Neural cell (in vitro differentiated cells): ENCODE results near the gene CABLES2. TPM values are rescaled to one million over a fixed set of nuclear protein-coding genes. Genes with fewer than 3 reads are reported as not detected.

Source experiments
- H2AFZ ChIP-seq: fragments of 200-600, 300-800 bp; sonication (generic), shearing (Covaris generic); 2 replicates; pipeline ENCODE4 v1.6.0; 2014; ENCODE audit warnings: low read depth, mild to moderate bottlenecking, antibody characterized with exemption, low read length, moderate library complexity
- H3F3A ChIP-seq: fragments of 200-600 bp; shearing (Covaris generic); 2 replicates; pipeline ENCODE4 v1.6.1; 2016; ENCODE audit warnings: mild to moderate bottlenecking, moderate library complexity, mixed read lengths, antibody characterized with exemption, low read length; ENCODE audit not compliant: insufficient read depth, poor library complexity, severe bottlenecking
- H3K27ac ChIP-seq: fragments of 200-600, 300-800 bp; sonication (generic), shearing (Covaris generic); 2 replicates; pipeline ENCODE4 v1.5.1; 2014; ENCODE audit warnings: mild to moderate bottlenecking, low read length, moderate library complexity
- H3K27me3 ChIP-seq: fragments of 300-800, 200-600 bp; sonication (generic), shearing (Covaris generic); 2 replicates; pipeline ENCODE4 v1.6.0; 2014; ENCODE audit warnings: mild to moderate bottlenecking, low read depth, low read length, moderate library complexity; ENCODE audit not compliant: insufficient read depth
- H3K36me3 ChIP-seq: fragments of 300-800, 200-600 bp; sonication (generic), shearing (Covaris generic); 2 replicates; pipeline ENCODE4 v1.5.1; 2014; ENCODE audit warnings: mild to moderate bottlenecking, antibody characterized with exemption, low read length, moderate library complexity; ENCODE audit not compliant: insufficient read depth
- H3K4me2 ChIP-seq: fragments of 300-800, 200-600 bp; sonication (generic), shearing (Covaris generic); 2 replicates; pipeline ENCODE4 v1.6.0; 2014; ENCODE audit warnings: mild to moderate bottlenecking, low read length
- H3K4me3 ChIP-seq: fragments of 300-800, 200-600 bp; sonication (generic), shearing (Covaris generic); 2 replicates; pipeline ENCODE4 v1.5.1; 2014; ENCODE audit warnings: mild to moderate bottlenecking, low read length, moderate library complexity
- H3K79me2 ChIP-seq: fragments of 200-600 bp; shearing (Covaris generic); replicated peaks from 2 replicates; pipeline ENCODE4 v1.6.0; 2014; ENCODE audit warnings: mild to moderate bottlenecking, low read length, moderate library complexity; ENCODE audit not compliant: insufficient read depth
- H3K9ac ChIP-seq: fragments of 300-800, 200-600 bp; sonication (generic), shearing (Covaris generic); 2 replicates; pipeline ENCODE4 v1.6.1; 2016; ENCODE audit warnings: mild to moderate bottlenecking, low read length, mixed read lengths
- H3K9me2 ChIP-seq: fragments of 200-600 bp; shearing (Covaris generic); 2 replicates; pipeline ENCODE4 v1.6.1; 2016; ENCODE audit warnings: mild to moderate bottlenecking, low read length, mixed read lengths; ENCODE audit not compliant: insufficient read depth
- H3K9me3 ChIP-seq: fragments of 200-600, 300-800 bp; sonication (generic), shearing (Covaris generic); 2 replicates; pipeline ENCODE4 v1.6.1; 2016; ENCODE audit warnings: mild to moderate bottlenecking, mixed run types, low read length, moderate library complexity, mixed read lengths
- H4K20me1 ChIP-seq: fragments of 200-600 bp; shearing (Covaris generic); 2 replicates; pipeline ENCODE4 v1.6.1; 2016; ENCODE audit warnings: mild to moderate bottlenecking, mixed run types; ENCODE audit not compliant: insufficient read depth
- CTCF ChIP-seq: fragments of 450-650 bp; IDR thresholded peaks from 2 replicates; pipeline ENCODE4 v1.5.1; 2014; ENCODE audit warnings: antibody characterized with exemption, mild to moderate bottlenecking, moderate library complexity; ENCODE audit not compliant: poor library complexity, severe bottlenecking
- EP300 ChIP-seq: fragments of 450-650 bp; conservative IDR thresholded peaks from 2 replicates; pipeline ENCODE4 v1.6.1; 2014; ENCODE audit warnings: antibody characterized with exemption, mild to moderate bottlenecking, moderate library complexity; ENCODE audit not compliant: poor library complexity, severe bottlenecking
- EZH2 ChIP-seq: fragments of 200-600, 300-800 bp; shearing (Covaris generic), sonication (generic); IDR thresholded peaks from 2 replicates; pipeline ENCODE4 v1.6.1; 2014; ENCODE audit warnings: antibody characterized with exemption, low read length, borderline replicate concordance, mild to moderate bottlenecking; ENCODE audit not compliant: insufficient read depth, poor library complexity, severe bottlenecking
- MXI1 ChIP-seq: fragments of 450-650 bp; conservative IDR thresholded peaks from 2 replicates; pipeline ENCODE4 v1.6.1; 2014; ENCODE audit warnings: antibody characterized with exemption, mild to moderate bottlenecking; ENCODE audit not compliant: poor library complexity, severe bottlenecking
- POLR2AphosphoS5 ChIP-seq: IDR thresholded peaks from 2 replicates; pipeline ENCODE4 v1.6.1; 2012
- RAD21 ChIP-seq: fragments of 450-650 bp; conservative IDR thresholded peaks from 2 replicates; pipeline ENCODE4 v1.6.1; 2014; ENCODE audit warnings: antibody characterized with exemption, mild to moderate bottlenecking, moderate library complexity
- REST ChIP-seq: IDR thresholded peaks from 2 replicates; pipeline ENCODE4 v1.6.1; 2012; ENCODE audit warnings: borderline replicate concordance
- SMC3 ChIP-seq: fragments of 450-650 bp; conservative IDR thresholded peaks from 2 replicates; pipeline ENCODE4 v1.6.1; 2014; ENCODE audit warnings: antibody characterized with exemption, mild to moderate bottlenecking, moderate library complexity; ENCODE audit not compliant: poor library complexity
- TAF1 ChIP-seq: IDR thresholded peaks from 2 replicates; pipeline ENCODE4 v1.6.1; 2012; ENCODE audit warnings: low read depth
- polyA plus RNA-seq: library from polyadenylated mRNA; depleted of rRNA; stranded (reverse); fragments of >200 nt; gene quantifications from 2 replicates; pipeline ENCODE4 v1.2.3, GENCODE V29; 2014

Gene CABLES2
- polyA plus RNA-seq, 1 donor from 2014 or later, result 8.3 TPM

GRCh38 chr20:62446888-62447869, 40.1 kb upstream of the CABLES2 start:
- TF ChIP-seq EZH2 (no peak), TAF1 (no peak), RAD21 (no peak), CTCF (no peak), REST (no peak), MXI1 (no peak), POLR2AphosphoS5 (no peak), EP300 (no peak), SMC3 (no peak)
- no peaks in the 10 kb centered on the region for H4K20me1 ChIP-seq
- no peaks in the 10 kb centered on the region for H3K36me3 ChIP-seq
- H3F3A ChIP-seq, result no peaks in the 10 kb centered on the region
- no peak overlapping the region for H3K4me3 ChIP-seq
- H3K27me3 ChIP-seq, result no peaks in the 10 kb centered on the region
- H3K9ac ChIP-seq, result no peak overlapping the region
- no peaks in the 10 kb centered on the region for H3K9me3 ChIP-seq
- no peak overlapping the region for H2AFZ ChIP-seq
- H3K79me2 ChIP-seq, result no peaks in the 10 kb centered on the region
- no peak overlapping the region for H3K27ac ChIP-seq
- H3K4me2 ChIP-seq, result no peak overlapping the region
- no peaks in the 10 kb centered on the region for H3K9me2 ChIP-seq

- H3K79me2 ChIP-seq, result no peaks in the 10 kb centered on the region
- TF ChIP-seq EZH2 (no peak), EP300 (no peak), CTCF (no peak), POLR2AphosphoS5 (no peak), REST (no peak), RAD21 (no peak), SMC3 (no peak), MXI1 (no peak), TAF1 (no peak)
- H2AFZ ChIP-seq, result no peak overlapping the region
- H3K4me3 ChIP-seq, result no peak overlapping the region
- H3K9me2 ChIP-seq, result no peaks in the 10 kb centered on the region
- H3K27me3 ChIP-seq, result no peaks in the 10 kb centered on the region
- no peak overlapping the region for H3K27ac ChIP-seq
- H3F3A ChIP-seq, result no peaks in the 10 kb centered on the region
- H3K4me2 ChIP-seq, result no peak overlapping the region
- H3K9me3 ChIP-seq, result no peaks in the 10 kb centered on the region
- H3K36me3 ChIP-seq, result no peaks in the 10 kb centered on the region
- H3K9ac ChIP-seq, result no peak overlapping the region
- no peaks in the 10 kb centered on the region for H4K20me1 ChIP-seq
Measured at GRCh38 chr20:62446481-62446880, 39.4 kb upstream of the CABLES2 start.
